Osteocyte (in vitro differentiated cells): ENCODE results near the gene MBTD1. TPM values are rescaled to one million over a fixed set of nuclear protein-coding genes. Genes with fewer than 3 reads are reported as not detected.

Experiments used
- DNase-seq: peaks from one replicate; pipeline ENCODE4 v3.0.0; 2021; ENCODE audit warnings: mixed read lengths; ENCODE audit not compliant: unreplicated experiment; ENCODE audit errors: extremely low spot score
- H3K27ac Mint-ChIP-seq: one replicate; pipeline ENCODE4 v1.8.0; 2021; ENCODE audit warnings: mild to moderate bottlenecking, mixed read lengths; ENCODE audit not compliant: unreplicated experiment
- H3K27me3 Mint-ChIP-seq: one replicate; pipeline ENCODE4 v1.8.0; 2021; ENCODE audit warnings: mixed read lengths; ENCODE audit not compliant: unreplicated experiment
- H3K36me3 Mint-ChIP-seq: one replicate; pipeline ENCODE4 v1.8.0; 2021; ENCODE audit warnings: mixed read lengths; ENCODE audit not compliant: unreplicated experiment
- H3K4me1 Mint-ChIP-seq: one replicate; pipeline ENCODE4 v1.8.0; 2021; ENCODE audit warnings: mixed read lengths; ENCODE audit not compliant: unreplicated experiment
- H3K4me3 Mint-ChIP-seq: one replicate; pipeline ENCODE4 v1.8.0; 2021; ENCODE audit warnings: mild to moderate bottlenecking, moderate library complexity, mixed read lengths; ENCODE audit not compliant: unreplicated experiment
- H3K9me3 Mint-ChIP-seq: one replicate; pipeline ENCODE4 v1.8.0; 2021; ENCODE audit warnings: mixed read lengths; ENCODE audit not compliant: unreplicated experiment
- total RNA-seq: library from RNA; stranded (reverse); gene quantifications from 2 replicates; pipeline ENCODE4 v1.2.1, GENCODE V29; 2021
- TF ChIP-seq, protein P1 (sequence below): fragments of 200-600 bp; sonication (generic); IDR thresholded peaks from 2 replicates; pipeline ENCODE4 v1.5.0; 2021; ENCODE audit warnings: antibody characterized with exemption, mild to moderate bottlenecking, moderate library complexity

MBTD1 gene
- total RNA-seq, 1 donor from 2014 or later, result 17.9 TPM

- Mint-ChIP-seq H3K27ac (peak overlapping the region; percentile 69), H3K9me3 (no peaks in the 10 kb centered on the region), H3K27me3 (no peaks in the 10 kb centered on the region), H3K36me3 (peaks cover 31% of the 10 kb centered on the region), H3K4me3 (peak overlapping the region; percentile 80), H3K4me1 (peaks cover 26% of the 10 kb centered on the region)
- TF ChIP-seq, protein P1, sequence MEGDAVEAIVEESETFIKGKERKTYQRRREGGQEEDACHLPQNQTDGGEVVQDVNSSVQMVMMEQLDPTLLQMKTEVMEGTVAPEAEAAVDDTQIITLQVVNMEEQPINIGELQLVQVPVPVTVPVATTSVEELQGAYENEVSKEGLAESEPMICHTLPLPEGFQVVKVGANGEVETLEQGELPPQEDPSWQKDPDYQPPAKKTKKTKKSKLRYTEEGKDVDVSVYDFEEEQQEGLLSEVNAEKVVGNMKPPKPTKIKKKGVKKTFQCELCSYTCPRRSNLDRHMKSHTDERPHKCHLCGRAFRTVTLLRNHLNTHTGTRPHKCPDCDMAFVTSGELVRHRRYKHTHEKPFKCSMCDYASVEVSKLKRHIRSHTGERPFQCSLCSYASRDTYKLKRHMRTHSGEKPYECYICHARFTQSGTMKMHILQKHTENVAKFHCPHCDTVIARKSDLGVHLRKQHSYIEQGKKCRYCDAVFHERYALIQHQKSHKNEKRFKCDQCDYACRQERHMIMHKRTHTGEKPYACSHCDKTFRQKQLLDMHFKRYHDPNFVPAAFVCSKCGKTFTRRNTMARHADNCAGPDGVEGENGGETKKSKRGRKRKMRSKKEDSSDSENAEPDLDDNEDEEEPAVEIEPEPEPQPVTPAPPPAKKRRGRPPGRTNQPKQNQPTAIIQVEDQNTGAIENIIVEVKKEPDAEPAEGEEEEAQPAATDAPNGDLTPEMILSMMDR, result peak; percentile 83
- DNase-seq, result peak; percentile 89
Measured at GRCh38 chr17:51166987-51167931, 92.6 kb downstream of the MBTD1 start.

DNA sequence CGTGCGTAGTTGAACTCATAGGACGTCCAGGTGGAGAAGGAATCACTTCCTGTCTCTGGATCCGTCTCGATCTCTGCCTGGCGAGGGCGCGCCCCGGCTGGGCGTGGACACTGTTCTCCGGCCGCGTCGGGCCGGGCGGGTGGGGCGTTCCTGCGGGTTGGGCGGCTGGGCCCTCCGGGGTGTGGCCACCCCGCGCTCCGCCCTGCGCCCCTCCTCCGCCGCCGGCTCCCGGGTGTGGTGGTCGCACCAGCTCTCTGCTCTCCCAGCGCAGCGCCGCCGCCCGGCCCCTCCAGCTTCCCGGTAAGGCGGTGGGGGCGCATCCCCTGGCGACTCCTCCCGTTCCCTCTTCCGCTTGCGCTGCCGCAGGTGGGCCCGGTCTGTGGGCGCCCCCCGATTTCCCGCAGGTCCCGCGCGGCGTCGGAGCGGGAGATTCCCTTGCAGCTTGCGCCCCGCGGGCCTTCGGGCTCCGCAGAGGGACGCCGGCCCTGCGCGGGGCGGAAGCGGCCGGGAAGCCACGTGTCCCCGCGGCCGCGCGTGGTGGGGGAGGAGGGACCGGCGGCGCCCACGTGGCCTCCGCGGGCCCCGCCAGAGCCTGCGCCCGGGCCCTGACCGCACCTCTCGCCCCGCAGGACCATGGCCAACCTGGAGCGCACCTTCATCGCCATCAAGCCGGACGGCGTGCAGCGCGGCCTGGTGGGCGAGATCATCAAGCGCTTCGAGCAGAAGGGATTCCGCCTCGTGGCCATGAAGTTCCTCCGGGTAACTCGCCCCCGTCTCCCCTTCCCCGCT, 93.5 kb downstream of the MBTD1 start, which contains the start of gene NME2:
NME2 (plus strand) TSS at position 214 of the 789 bp plus-strand sequence; CDS start at position 634, 420 bp downstream.
- Mint-ChIP-seq H3K27me3 (no peaks in the 10 kb centered on the region), H3K4me3 (peak within 1 kb of the TSS; percentile 91), H3K4me1 (peaks cover 26% of the 10 kb centered on the region), H3K9me3 (no peaks in the 10 kb centered on the region), H3K36me3 (peaks cover 34% of the 10 kb centered on the region), H3K27ac (peak within 1 kb of the TSS; percentile 97)
- TF ChIP-seq, protein P1, result no peak
- DNase-seq, result peak; percentile 94

- H3K27me3 Mint-ChIP-seq, result no peaks in the 10 kb centered on the region
- peaks cover 31% of the 10 kb centered on the region for H3K36me3 Mint-ChIP-seq
Measured at GRCh38 chr17:51165680-51166197, 94.1 kb downstream of the MBTD1 start.

DNA sequence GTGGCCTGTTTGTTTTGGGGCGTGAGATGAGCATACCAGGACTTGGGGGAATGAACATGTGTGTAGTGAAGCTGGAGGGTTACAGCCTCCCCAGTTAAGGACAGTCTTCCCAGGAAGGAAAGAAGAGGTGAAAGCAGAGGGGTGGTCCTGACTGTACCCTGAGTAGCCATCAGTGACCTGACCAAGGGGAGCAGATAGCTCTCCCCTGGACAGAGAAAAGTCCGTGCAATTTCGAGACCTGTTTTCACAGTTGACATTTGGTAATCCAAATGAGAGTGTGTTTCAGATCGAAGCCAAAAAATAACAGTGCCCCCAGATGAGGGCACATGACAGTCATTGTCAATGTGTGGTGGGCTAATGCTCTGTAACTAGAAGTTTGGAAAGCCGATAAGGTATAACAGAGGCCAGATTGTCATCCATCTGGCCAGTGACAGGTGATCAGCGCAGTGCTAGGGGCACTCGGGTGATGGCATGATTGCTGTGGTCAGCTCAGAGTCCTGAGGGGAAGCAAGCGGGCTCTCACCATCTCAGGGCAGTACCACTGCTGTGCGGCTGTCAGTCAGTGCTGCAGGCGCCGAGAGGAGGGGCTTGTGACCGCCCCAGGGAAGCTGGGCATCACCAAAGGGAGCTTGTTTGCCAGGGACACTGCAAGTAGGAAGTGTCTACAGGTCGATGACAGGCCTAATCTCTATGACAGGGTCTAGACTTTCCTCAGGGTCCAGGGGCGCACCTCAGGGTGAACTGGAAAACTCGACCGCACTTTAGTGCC, 94.8 kb downstream of the MBTD1 start:
- Mint-ChIP-seq H3K4me3 (peak overlapping the region; percentile 91), H3K27ac (peak overlapping the region; percentile 97), H3K36me3 (peaks cover 32% of the 10 kb centered on the region), H3K9me3 (no peaks in the 10 kb centered on the region), H3K27me3 (no peaks in the 10 kb centered on the region), H3K4me1 (peaks cover 26% of the 10 kb centered on the region)
- TF ChIP-seq, protein P1, result no peak
- DNase-seq, result no peak

More at GRCh38 chr17:51165680-51166197, 94.1 kb downstream of the MBTD1 start:
- H3K27ac Mint-ChIP-seq, result peak overlapping the region; percentile 97
- TF ChIP-seq, protein P1, result no peak
- peaks cover 26% of the 10 kb centered on the region for H3K4me1 Mint-ChIP-seq
- no peak for DNase-seq
- no peaks in the 10 kb centered on the region for H3K9me3 Mint-ChIP-seq
- H3K4me3 Mint-ChIP-seq, result peak overlapping the region; percentile 91
